Cerebellar nuclear complex (tissue), 1 donor: ENCODE measurements around the gene TBC1D8.
"Not testable (repeated sequence)": the region's sequence is repeated elsewhere in the genome, so short reads cannot be mapped to it uniquely, and the experiment has no call there.

Experiments used
- DNase-seq, 2 experiments: peaks; one replicate each; lab custom pipeline; 2025; lab: John Stamatoyannopoulos, UW

The TBC1D8 gene

DNA sequence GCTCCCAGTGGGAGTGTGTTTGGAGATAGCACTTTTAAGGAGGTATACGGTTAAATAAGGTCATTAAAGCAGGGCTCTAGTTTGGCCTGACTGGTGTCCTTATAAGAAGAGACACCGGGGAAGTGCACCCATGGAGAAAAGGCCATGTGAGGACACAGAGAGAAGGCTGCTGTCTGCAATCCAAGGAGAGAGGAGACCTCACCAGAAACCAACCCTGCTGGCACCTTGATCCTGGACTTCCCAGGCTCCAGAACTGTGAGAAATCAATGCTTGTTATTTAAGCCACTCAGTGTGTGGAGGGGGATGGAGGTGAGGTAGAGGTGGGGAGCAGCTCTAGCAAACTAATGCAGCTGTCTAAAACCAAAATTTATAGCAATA lies 87.1 kb downstream of the TBC1D8 start:
- no peak for DNase-seq

DNA sequence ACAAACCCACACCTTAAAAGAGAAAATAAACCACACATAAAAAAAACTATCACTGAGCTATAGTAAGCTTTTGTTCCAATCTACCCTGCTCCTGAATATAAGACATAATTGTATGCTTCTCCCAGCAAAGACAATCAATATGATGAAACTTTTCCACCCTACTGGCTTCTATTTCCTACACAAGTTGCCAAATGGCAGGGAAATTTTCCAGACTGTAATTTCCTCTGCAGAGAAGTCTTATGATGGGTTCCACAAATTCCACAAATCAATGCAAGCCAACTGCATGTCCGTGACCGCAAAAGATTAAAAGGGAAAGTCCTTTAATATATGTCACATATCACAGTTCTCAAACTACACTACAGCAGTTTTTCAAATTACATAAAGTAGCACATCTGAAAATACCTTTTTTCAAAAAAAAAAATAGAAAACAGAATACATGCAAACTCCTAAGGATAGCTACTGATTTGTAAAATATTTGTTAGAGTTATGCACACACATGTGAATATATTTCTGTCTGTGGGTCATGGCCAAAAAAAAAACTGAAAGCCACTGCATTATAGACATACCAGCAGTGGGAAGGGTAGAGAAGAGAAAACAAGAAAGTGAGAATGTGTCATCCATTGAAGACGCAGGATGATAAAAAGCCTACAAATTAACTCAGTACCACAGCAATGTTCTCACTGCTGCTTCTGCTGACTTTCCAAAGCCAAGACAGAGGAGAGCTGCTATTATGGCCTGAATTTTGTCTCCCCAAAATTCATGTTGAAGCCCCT lies 87.6 kb downstream of the TBC1D8 start:
- DNase-seq: no peak

DNA sequence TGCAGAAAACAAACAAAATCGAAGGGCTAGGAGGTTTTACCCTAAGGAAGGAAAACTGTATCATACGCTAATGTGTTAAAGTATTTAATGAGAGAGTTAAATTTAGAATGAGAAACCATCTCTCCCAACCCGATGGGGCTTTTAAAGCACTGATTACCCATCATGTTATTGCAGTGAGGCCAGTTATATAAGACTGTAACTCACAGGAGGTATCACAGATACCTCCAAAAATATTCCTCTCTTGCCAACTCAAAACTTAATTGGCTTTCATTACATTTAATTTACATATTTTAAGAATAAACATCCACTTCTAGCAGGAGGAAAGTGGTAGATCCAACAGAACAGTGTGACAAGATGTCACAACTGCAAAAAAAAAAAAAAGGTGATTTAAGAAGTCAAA lies 92.8 kb downstream of the TBC1D8 start:
- DNase-seq: no peak

DNA sequence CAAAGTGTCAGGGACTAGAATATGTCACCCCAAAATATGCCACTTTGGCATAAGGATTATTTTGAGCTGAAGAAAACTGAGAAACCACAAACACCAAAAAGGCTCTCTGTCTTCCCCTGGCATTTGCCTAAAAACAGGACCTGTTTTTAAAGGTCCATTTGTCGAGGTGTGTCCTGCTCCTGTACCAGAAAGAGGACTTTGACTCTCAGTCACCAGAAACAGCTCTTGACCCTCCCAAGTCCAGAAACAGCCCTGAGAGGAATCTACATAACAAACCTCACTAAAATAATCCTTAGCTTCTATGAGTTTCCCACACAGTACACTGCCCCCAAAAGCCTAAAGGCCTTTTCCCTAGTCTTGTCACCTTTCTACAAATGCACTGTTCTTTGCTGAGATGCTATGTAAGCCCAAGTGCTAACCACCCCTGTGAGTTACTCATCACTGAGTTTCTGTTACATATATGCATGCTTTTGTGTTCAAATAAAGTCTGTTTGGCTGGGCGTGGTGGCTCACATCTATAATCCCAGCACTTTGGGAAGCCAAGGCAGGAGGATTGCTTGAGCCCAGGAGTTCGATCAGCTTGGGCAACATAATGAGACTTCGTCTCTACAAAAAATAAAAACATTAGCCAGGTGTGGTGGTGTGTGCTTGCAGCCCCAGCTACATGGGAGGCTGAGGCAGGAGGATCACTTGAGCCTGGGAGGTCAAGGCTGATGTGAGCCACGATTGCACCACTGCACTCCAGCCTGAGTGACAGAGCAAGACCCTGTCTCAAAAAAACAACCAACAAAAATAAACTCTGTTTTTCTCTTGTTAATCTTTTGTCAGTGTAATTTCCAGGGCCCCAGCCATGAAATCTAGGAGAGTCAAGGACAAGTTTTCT lies 93.9 kb downstream of the TBC1D8 start:
- no peak for DNase-seq

DNA sequence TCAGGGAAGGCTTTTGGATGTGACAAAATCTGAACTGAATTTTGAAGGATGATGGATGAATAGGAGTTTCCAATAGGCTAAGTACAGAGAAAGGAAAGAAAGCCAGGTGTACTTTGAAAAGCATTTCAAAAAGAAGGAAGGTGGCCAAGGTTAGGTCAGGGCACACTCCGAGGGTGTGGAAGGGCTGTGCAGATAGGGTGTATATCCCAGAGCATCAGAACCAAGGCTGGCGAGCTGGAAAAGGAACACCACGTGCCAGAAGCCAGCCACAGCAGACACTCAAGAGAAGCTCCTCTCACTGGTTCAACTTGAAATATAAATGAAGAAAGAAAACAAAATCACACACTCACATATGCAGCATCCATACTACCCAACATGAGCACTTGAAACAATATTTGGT lies 98.1 kb downstream of the TBC1D8 start:
- DNase-seq: no peak

DNA sequence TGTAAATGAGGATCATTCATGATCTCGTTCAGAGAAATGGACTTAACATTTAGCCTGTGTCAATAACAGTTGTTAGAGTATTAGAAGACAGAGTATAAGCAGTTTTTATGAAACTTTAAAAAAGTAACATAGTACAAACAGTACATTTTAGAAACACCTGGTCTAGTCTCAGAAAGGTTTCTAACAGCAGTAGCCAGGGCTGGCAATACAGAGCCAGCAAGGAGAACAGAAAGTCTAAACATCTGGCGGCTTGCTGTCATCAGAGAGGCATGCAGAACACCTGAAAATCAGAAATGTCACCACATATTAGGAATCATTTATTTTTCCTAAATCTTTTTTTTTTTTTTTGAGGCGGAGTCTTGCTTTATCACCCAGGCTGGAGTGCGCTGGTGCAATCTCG lies 99.0 kb downstream of the TBC1D8 start:
- DNase-seq: no peak

DNA sequence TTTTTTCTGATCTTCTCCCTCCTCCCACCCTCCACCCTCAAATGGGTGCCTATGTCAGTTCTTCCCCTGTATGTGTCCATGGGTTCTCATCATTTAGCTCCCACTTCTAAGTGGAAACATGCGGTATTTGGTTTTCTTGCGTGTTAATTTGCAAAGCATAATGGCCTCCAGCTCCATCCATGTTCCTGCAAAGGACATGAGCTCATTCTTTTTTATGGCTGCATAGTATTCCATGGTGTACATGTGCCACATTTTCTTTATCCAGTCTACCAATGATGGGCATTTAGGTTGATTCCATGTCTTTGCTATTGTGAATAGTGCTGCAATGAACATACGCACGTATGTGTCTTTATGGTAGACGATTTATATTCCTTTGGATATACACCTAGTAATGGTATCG lies 100.3 kb downstream of the TBC1D8 start:
- not testable (repeated sequence) for DNase-seq

DNA sequence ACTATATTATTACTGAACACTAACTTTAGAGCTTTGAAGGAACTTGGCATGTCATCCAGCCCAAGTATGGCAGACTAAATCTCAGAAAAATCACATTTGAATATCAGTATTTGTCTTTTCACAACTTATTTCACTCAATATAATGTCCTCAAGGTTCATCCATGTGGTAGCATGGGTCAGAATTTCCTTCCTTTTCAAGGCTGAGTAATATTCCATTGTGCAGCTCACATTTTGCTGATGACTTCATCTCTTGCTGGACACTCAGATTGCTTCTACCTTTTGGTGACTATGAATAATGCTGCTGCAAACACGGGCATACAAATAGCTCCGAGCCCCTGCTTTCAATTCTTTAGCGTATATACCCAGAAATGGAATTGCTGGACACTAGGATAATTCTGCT lies 102.4 kb downstream of the TBC1D8 start:
- no peak for DNase-seq

DNA sequence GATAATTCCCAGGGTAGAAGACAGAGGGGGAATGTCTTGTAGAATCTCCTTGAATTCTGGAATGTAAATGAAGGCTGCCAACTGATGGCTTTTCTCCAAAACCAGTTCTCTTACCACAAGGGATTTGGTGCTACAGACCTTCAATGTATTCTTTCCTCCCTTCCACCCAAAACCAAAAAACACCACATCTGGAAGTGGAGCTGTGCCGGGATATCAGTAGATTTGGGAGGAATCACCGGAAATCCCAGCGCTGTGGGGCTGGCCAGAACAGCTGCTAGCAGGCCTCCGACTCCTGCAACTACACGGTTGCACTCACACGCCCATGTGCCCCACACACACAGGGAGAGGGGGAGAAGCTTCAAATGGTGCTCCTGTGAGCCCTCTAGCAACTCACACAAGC lies 103.4 kb downstream of the TBC1D8 start:
- DNase-seq: no peak

DNA sequence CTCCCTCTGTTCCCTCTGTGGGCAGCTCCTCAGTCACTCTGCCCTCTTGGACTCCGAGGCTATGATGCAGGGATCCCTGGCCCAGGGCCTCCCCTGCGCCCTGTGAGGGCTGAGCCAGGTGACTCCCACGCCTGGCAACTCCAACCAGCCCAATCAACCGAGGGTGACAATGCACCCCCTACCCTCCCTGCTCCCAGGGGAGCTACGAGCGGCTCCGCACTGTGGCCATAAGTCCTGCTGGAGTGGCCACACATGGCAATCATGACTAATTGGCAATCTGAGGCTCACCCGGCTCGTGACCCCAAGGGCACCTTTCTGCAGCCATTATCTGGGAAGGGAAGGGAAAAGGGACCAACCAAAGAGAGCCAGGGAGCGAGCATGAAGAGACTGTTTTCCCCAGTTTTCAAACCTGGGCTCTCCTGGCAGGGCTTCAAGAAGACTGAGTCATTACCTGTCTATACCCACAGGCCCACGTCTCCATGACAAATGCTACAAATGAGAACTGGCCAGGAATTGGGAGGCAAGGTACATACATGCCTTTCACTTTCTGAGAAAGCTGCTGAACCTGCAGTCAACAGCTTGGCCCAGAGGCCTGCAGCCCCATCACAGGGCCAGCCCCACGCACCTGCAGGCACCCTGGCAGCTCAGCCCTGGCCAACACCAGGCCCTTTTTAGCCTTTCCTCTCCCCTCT lies 104.0 kb downstream of the TBC1D8 start:
- no peak for DNase-seq

DNA sequence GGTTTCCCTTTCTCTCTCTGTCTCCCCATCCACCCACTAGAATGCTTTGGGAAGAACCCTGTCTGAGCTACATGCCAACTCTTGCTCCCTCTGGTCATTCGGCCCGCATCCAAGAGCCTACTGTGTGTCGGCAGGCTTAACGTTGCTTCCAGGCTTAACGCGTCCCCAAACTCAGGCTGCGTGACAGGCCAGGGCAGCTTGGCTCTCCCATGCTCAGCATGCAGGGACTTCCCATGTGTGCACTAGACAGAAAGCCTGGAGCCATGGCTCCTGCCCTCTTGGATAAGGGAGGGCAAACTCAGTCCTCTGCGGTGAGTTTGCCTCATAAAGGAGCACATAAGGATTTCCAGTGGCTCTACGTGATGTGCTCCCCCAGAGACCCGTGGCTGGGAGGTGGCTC lies 105.9 kb downstream of the TBC1D8 start:
- no peak for DNase-seq

DNA sequence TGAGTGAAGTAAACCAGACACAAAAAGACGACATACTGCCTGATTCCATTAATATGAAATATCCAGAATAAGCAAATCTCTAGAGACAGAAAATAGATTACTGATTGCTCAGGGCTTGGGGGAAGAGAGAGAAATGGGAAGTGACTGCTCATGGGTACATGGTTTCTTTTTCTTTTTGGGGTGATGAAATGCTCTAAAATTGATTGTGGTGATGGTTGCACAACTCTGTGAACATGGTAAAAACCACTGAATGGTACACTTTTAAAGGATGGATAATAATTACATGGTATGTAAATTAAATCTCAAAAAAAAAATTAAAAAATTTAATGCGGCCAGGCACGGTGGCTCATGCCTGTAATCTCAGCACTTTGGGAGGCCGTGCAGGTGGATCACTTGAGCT lies 109.8 kb downstream of the TBC1D8 start:
- no peak for DNase-seq

DNA sequence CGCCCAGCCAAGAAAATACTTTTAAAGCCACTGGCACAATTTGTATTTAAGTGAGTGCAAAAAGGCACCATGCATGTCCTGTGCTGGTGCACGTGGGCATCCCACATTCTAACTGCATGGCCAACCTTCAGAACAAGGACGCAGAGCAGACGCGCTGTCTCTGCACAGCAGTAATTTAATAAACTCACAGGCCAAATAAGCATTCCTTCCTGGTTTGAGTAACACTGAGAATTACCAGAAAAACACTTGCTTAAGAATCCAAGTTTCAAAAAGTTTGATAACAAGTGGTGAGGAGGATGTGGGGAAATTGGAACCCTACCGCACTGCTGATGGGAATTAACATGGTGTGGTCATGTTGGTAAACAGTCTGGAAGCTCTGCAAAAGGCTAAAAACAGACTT lies 110.4 kb downstream of the TBC1D8 start:
- DNase-seq: no peak

DNA sequence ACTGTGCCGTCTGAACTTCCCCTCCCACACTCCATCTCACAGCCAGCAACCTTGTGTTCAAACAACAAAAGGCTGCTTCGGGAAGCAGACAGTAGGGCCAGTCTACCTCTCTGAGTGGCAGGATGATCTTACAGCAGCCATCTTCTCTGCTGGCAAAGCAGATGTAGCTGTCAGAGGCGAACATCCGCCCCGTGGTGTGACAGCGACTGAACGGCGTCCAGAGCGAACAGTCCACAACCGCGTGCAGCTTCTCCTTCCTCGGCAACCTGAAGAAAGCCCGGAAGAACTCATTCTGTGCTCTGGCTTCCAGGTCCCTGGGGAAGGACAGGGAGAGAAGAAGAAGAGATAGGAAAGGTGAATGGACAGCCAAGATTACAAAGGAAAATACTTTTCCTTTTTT lies 111.1 kb downstream of the TBC1D8 start:
- no peak for DNase-seq

DNA sequence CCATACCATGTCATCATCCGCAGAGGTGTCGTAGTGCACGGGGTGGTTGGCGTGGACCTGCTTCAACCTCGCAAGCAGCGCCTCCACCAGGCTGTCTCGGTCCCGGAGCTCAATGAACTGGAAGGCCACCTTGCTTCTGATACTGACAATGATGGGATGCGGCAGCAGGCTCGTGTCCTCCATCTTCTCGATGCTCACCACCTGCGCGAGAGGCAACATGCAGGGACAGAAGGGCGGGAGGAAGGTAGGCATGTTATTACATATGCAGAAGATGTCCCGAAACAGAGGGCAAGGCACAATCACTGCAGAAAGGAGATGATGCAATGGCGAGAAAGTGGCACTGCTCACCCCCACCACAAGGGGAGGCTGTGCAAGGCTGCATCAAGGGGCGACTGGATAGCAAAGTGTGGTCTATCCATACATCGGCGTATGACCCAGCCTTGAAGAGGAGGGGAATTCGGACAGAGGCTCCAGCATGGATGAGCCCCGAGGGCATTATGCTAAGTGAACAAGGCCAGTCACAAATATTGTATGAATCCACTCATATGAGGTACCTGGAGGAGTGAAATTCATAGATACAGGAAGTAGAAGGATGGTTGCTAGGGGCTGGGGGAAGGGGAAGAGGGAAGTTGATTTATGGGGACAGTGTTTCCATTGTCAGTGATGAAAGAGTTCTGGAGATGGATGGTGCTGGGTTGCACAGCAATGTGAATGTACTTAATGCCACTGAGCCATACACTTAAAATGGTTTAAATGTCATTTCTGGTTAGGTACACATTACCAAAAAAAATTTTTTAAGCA lies 112.5 kb downstream of the TBC1D8 start:
- DNase-seq: no peak

DNA sequence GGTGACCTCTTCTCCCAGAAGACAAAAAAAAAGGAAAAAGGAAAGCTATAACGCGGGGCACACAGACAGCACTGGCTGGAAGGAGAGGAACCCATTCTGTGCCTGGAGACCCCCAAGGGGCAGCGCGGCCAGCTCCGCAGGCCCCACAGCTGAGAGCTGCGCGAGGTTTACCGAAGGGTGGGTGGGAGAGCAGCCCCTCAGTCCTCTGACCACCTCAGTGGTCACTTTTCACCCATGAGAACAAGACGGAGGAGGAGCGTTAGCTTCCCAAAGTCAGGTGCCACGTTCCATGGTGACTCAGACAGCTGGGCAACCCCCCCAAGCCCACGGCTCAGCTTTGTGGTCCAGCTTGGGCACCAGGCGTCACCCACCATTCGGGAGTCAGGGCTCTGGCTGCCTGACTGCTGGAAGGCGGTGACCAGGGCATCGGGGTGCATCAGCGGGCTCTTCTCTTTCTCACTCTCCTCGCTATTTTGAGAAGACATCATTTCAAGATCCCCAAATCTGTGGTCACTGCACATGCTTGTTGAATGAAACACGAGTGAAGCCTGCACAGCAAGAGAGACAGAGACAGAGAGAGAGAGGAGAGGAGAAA lies 113.9 kb downstream of the TBC1D8 start:
- DNase-seq: no peak

DNA sequence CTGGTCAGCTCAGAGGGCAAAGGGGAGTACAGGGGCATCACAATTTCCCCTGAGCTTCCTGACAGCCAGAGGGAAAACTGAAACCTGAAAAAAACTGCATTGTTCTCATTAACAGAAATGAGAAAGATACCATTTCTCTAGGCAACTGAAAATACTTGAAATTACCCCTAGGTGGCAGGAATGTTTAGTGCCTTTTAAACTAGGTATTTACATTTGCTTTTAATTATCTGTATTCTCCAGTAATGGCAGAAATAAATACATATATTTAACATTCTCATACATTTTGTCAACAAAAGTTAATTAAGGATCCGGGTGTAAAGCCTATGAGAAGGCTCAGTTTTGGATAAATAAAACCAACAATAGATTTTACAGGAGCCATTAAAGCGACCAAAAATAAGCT lies 114.6 kb downstream of the TBC1D8 start:
- DNase-seq: no peak

DNA sequence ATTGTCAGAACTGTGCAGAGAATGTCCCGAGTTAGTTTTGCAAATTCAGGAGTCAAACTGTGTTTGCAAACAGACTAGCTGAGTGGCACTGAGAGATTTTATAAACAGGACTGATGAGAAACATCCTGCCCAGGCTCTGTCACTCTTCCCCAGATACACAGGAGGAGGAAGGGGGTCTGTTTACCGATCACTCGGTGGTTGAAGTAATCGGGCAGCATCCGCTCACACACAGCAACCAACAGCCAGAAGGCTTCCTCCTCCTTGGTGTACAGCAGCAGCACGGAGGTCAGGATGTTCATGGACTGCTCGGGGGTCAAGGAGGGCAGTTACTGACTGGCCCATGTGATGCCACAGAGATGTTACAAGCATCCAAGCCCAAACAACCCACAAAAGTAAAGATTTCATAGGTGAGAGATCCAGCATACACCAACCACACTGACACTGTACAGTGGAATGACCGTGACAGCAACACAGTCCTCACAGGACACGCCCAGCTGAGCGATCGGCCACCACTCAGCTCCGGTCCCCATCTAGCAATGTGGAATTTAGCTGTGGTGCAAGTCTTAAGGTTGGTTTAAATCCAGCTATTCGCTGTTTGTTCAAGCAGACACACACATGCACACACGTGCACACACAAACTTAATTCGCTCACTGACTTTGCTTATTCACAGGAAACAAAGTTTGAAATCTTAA lies 119.0 kb downstream of the TBC1D8 start:
- no peak for DNase-seq

DNA sequence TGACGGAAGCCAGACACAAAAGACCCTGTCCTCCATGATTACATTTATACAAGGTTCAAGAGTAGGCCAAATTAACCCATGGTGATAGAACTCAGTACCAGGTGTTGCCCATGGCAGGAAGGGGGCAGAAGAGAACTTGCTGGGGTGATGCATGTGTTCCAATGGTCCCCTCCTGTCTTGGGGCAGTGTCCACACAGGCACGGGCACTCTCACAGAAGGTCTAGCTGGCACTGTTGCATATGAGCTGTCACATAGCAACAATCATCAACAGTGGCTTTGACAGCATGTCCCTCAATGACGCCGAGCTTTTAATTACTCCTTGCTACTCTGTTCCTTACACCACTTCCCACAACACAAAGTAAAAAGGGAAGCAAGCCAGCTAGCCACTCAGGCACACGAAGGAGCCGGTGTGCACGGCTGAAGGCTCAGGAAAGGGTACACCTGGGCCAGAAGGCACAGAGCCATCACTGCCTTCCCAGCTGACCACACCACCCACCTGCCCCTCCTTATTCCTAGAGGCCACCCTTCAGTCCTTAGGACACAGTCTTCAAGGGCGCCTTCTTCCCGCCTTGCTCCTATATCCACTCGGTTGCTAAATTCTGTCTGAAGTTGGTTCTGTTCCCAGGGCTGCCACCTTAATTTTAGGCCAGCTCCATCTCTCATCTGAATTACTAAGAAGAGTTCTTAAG lies 120.2 kb downstream of the TBC1D8 start:
- no peak for DNase-seq

DNA sequence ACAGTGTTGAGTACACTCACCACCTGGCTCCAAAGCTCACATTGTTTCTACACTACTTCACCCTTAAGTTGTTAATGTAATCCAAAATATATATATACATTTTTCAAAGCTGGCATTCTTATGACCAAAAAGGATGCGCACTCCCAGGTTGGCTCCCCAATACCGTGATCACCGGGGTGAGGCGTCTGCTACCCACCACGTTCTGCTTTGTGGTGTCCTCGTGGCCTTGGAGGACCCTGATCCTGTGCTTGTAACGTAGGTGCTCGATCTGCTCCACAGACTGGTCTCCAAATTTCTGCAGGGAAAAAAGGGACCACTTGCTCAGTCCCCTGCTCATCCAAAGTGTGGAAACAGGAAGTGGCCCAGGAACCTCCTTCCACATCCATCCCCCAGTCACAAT lies 123.3 kb downstream of the TBC1D8 start:
- DNase-seq: no peak
